Measurements from ENCODE around the gene LILRA6. TPM values are rescaled to one million over a fixed set of nuclear protein-coding genes. Genes with fewer than 3 reads are reported as not detected.
A peak's percentile ranks its signal among the peaks of the same experiment; 100 is the strongest.

LILRA6 gene
- total RNA-seq, 1 experiment from 2014 or later, result 0.08 TPM

DNA sequence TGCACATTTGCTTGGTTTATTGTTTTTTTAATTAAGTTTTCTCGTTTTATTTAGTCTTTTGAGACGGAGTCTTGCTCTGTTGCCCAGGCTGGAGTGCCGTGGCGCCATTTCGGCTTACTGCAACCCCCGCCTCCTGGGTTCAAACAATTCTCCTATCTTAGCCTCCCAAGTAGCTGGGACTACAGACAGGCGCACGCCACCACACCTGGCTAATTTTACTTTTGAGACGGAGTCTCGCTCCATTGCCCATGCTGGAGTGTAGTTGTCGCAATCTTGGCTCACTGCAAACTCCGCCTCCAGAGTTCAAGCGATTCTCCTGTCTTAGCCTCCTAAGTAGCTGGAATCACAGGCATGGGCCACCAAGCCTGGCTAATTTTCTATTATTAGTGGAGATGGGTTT lies 40.6 kb downstream of the LILRA6 start:
- BruUV-seq (replicated peaks), result no TSS peak
- peak overlapping the region; percentile 69 to 96 for H3K4me3 ChIP-seq (ENCODE audit: low read depth in 2 of 2, low read length in 2 of 2)
- ChIA-PET CTCF (no interaction called here), POLR2A (no interaction called here)
- TF ChIP-seq POLR2AphosphoS5 (IDR thresholded peaks at IDR 0.05; ENCODE audit: low read depth, low read length) (no peak), SIN3A (IDR thresholded peaks at IDR 0.05; ENCODE audit: borderline replicate concordance, insufficient read depth, low read depth, low read length) (no peak), TCF7L2 (IDR thresholded peaks at IDR 0.05; ENCODE audit: low read depth, low read length) (no peak), REST (IDR thresholded peaks at IDR 0.05; ENCODE audit: insufficient read depth in 1 of 2, low read depth in 2 of 2, low read length in 1 of 2) (no peak), CTCF (IDR thresholded peaks at IDR 0.05) (no peak)
- peaks cover 42% of the 10 kb centered on the region for H3K36me3 ChIP-seq (ENCODE audit: control insufficient read depth, insufficient read depth, low read length)
- no peaks in the 10 kb centered on the region for H3K27me3 ChIP-seq (ENCODE audit: control insufficient read depth, insufficient read depth, low read length)
- H3K27ac ChIP-seq (ENCODE audit: low read length), result peak overlapping the region; percentile 95
- DNase-seq (ENCODE audit: low read depth, low spot score) (no peak), ATAC-seq (no peak)
- peaks cover 52% of the 10 kb centered on the region for H3K4me1 ChIP-seq (ENCODE audit: control insufficient read depth, insufficient read depth, low read length)
- in situ Hi-C loops (cut with HindIII; ENCODE audit: low pct_unique_long_range_greater_than_20kb, low sequenced_read_pairs) (no loop called here), intact Hi-C loops (cut with micrococcal nuclease; ENCODE audit: unreplicated experiment) (no loop called here)
- no peaks in the 10 kb centered on the region for H3K9me3 ChIP-seq (ENCODE audit: control insufficient read depth, insufficient read depth, low read depth, low read length)

DNA sequence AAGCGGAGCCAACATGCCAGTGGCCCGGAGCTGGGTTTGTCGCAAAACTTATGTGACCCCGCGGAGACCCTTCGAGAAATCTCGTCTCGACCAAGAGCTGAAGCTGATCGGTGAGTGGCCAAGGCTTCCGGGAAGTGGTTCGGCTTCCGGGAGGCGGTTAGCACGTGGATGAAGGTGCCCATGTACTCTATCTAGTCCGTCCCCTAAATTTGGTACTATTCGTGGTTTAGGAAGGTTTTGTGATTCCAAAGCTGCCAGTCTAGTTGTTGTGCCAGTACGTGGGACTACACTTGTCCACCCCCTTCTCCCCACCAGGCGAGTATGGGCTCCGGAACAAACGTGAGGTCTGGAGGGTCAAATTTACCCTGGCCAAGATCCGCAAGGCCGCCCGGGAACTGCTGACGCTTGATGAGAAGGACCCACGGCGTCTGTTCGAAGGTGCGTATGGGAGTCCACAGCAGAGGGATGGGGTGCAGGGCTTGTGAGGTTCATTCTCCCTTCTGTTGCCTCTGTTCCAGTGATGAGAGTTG lies 41.4 kb downstream of the LILRA6 start:
- intact Hi-C loops (cut with micrococcal nuclease; ENCODE audit: unreplicated experiment), result no loop called here
- TSS peak; percentile 85 for BruUV-seq (replicated peaks)
- CTCF ChIA-PET, result interaction anchor here (0.5 kb wide), 1 partner anchor 13 kb away, joined by 3 read pairs; no protein-coding TSS in a partner anchor
- DNase-seq (ENCODE audit: low read depth, low spot score) (no peak), ATAC-seq (0 out of 2 replicates have a peak, but pooled peaks have one; percentile 2)
- POLR2A ChIA-PET, result interaction anchor here (0.6 to 2.7 kb wide), 3 partner anchors 9 to 593 kb away, joined by 3 to 18 read pairs (median 4); partner anchors contain the start of genes MBOAT7 and TSEN34
- Histone ChIP-seq H3K4me3 (ENCODE audit: low read depth in 2 of 2, low read length in 2 of 2) (peak overlapping the region; percentile 69 to 96), H3K36me3 (ENCODE audit: control insufficient read depth, insufficient read depth, low read length) (peaks cover 39% of the 10 kb centered on the region), H3K27ac (ENCODE audit: low read length) (peak overlapping the region; percentile 95), H3K27me3 (ENCODE audit: control insufficient read depth, insufficient read depth, low read length) (no peaks in the 10 kb centered on the region), H3K9me3 (ENCODE audit: control insufficient read depth, insufficient read depth, low read depth, low read length) (no peaks in the 10 kb centered on the region), H3K4me1 (ENCODE audit: control insufficient read depth, insufficient read depth, low read length) (peaks cover 45% of the 10 kb centered on the region)
- in situ Hi-C loops (cut with HindIII; ENCODE audit: low pct_unique_long_range_greater_than_20kb, low sequenced_read_pairs), result no loop called here
- no peak; a peak in 1 of 4 replicates for TF ChIP-seq REST (IDR thresholded peaks at IDR 0.05; ENCODE audit: insufficient read depth in 1 of 2, low read depth in 2 of 2, low read length in 1 of 2)
- TF ChIP-seq SIN3A (IDR thresholded peaks at IDR 0.05; ENCODE audit: borderline replicate concordance, insufficient read depth, low read depth, low read length), result 0 out of 2 replicates have a peak, but pooled peaks have one; percentile 14
